Fibroblast of the aortic adventitia (primary cell): ENCODE measurements around the gene NEIL1. TPM values are rescaled to one million over a fixed set of nuclear protein-coding genes. Genes with fewer than 3 reads are reported as not detected.

Source experiments
- DNase-seq: peaks from one replicate; pipeline ENCODE4 v3.0.0-alpha.2; 2010; ENCODE audit warnings: low read depth
- H3K4me3 ChIP-seq: 2 replicates; pipeline ENCODE4 v1.5.1; 2011; ENCODE audit warnings: low read depth, mild to moderate bottlenecking, control low read depth, low read length, moderate library complexity
- CTCF ChIP-seq: IDR thresholded peaks from 2 replicates; pipeline ENCODE4 v1.5.1; 2011; ENCODE audit warnings: mild to moderate bottlenecking, low read length, control low read depth, inconsistent platforms; ENCODE audit not compliant: insufficient read depth
- total RNA-seq: library from RNA; depleted of rRNA; stranded (reverse); fragments of >200 nt; gene quantifications from 2 replicates; pipeline ENCODE4 v1.2.3, GENCODE V29; 2012; ENCODE audit warnings: low replicate concordance

NEIL1 gene
- total RNA-seq, 1 donor: 3.5 TPM

- no peak for TF ChIP-seq CTCF
- no peak overlapping the region for H3K4me3 ChIP-seq
- no peak for DNase-seq
Measured at GRCh38 chr15:75358771-75359536, 12.1 kb downstream of the NEIL1 start.

- H3K4me3 ChIP-seq: no peak overlapping the region
- no peak for DNase-seq
- TF ChIP-seq CTCF: no peak
Measured at GRCh38 chr15:75359537-75360250, 12.9 kb downstream of the NEIL1 start.

GRCh38 chr15:75360391-75360790, 13.6 kb downstream of the NEIL1 start:
- TF ChIP-seq CTCF: no peak
- no peak overlapping the region for H3K4me3 ChIP-seq
- no peak for DNase-seq

- TF ChIP-seq CTCF: no peak
- H3K4me3 ChIP-seq: no peak overlapping the region
- no peak for DNase-seq
Measured at GRCh38 chr15:75360856-75361255, 14.0 kb downstream of the NEIL1 start.

GRCh38 chr15:75361361-75361988, 14.6 kb downstream of the NEIL1 start:
- no peak for TF ChIP-seq CTCF
- no peak overlapping the region for H3K4me3 ChIP-seq
- DNase-seq: no peak

GRCh38 chr15:75361989-75362641, 15.3 kb downstream of the NEIL1 start:
- no peak for DNase-seq
- H3K4me3 ChIP-seq: no peak overlapping the region
- TF ChIP-seq CTCF: no peak
